H1 (cell line): ENCODE data around the gene SLC12A7. TPM values are rescaled to one million over a fixed set of nuclear protein-coding genes. Genes with fewer than 3 reads are reported as not detected.
A peak's percentile ranks its signal among the peaks of the same experiment; 100 is the strongest.

ENCODE experiments used
- CTCF ChIA-PET: fragments of 300-600 bp; sonication (Branson Sonifier 250); formaldehyde crosslinking; loops from one replicate; lab custom pipeline; 2021; ENCODE audit not compliant: partially characterized antibody; lab: Charles Lee
- POLR2A ChIA-PET: fragments of 300-600 bp; sonication (Branson Sonifier 250); formaldehyde crosslinking; loops from one replicate; lab custom pipeline; 2021; ENCODE audit warnings: inconsistent platforms; ENCODE audit not compliant: partially characterized antibody; lab: Charles Lee
- DNase-seq, 2 experiments: peaks; one replicate each; pipeline versions ENCODE4 v3.0.0 to v3.0.0-alpha.2; 2010 to 2022; ENCODE audit warnings: low spot score in 2 of 2, low read depth in 1 of 2, mixed read lengths in 1 of 2
- FAIRE-seq: peaks from 2 replicates; lab custom pipeline; 2011; peaks lifted over from hg19 to GRCh38; lab: Jason Lieb, UNC
- H2AFZ ChIP-seq: 2 replicates; pipeline ENCODE4 v1.8.1; 2012; ENCODE audit warnings: low read length, inconsistent platforms
- H2AK5ac ChIP-seq: 2 replicates; pipeline ENCODE4 v1.6.1; 2013; ENCODE audit warnings: low read depth, low read length
- H2BK120ac ChIP-seq: replicated peaks from 2 replicates; pipeline ENCODE3; 2013; ENCODE audit warnings: low read depth, low read length, inconsistent platforms
- H2BK12ac ChIP-seq: 2 replicates; pipeline ENCODE4 v1.6.1; 2013; ENCODE audit warnings: low read depth, low read length
- H2BK15ac ChIP-seq: 2 replicates; pipeline ENCODE4 v1.6.1; 2013; ENCODE audit warnings: low read length
- H2BK20ac ChIP-seq: 2 replicates; pipeline ENCODE4 v1.6.1; 2013; ENCODE audit warnings: low read length
- H2BK5ac ChIP-seq: 2 replicates; pipeline ENCODE4 v1.6.1; 2013; ENCODE audit warnings: low read depth, low read length
- H3K14ac ChIP-seq: 2 replicates; pipeline ENCODE4 v1.6.1; 2013; ENCODE audit warnings: inconsistent platforms; ENCODE audit not compliant: insufficient read length
- H3K18ac ChIP-seq: 2 replicates; pipeline ENCODE4 v1.6.1; 2013; ENCODE audit warnings: low read length; ENCODE audit errors: extremely low read depth
- H3K23ac ChIP-seq: 2 replicates; pipeline ENCODE4 v1.6.1; 2013; ENCODE audit warnings: inconsistent platforms; ENCODE audit not compliant: insufficient read length
- H3K23me2 ChIP-seq: 2 replicates; pipeline ENCODE4 v1.6.1; 2013; ENCODE audit warnings: low read depth, low read length
- H3K27ac ChIP-seq: 2 replicates; pipeline ENCODE4 v1.6.1; 2011; ENCODE audit warnings: low read depth, low read length, inconsistent platforms
- H3K27me3 ChIP-seq, 4 experiments: replicated peaks in 1 of 4; 1 replicate in 1 of 4; 2 replicates in 3 of 4; pipeline versions ENCODE4 v1.6.1 to v1.8.1; 2011 to 2013; ENCODE audit warnings: low read length in 3 of 4, mild to moderate bottlenecking in 3 of 4, inconsistent platforms in 2 of 4, mixed read lengths in 2 of 4, moderate library complexity in 1 of 4; ENCODE audit not compliant: control insufficient read depth in 3 of 4, insufficient read depth in 3 of 4; ENCODE audit errors: extremely low read depth in 1 of 4
- H3K36me3 ChIP-seq, 4 experiments: 2 replicates each; pipeline versions ENCODE4 v1.6.1 to v1.8.1; 2011 to 2013; ENCODE audit warnings: mild to moderate bottlenecking in 4 of 4, low read length in 3 of 4, moderate library complexity in 2 of 4, control low read depth in 1 of 4, inconsistent platforms in 1 of 4; ENCODE audit not compliant: insufficient read depth in 4 of 4, control insufficient read depth in 2 of 4
- H3K4ac ChIP-seq: replicated peaks from 2 replicates; pipeline ENCODE3; 2013; ENCODE audit warnings: low read length, low read depth, mixed read lengths, inconsistent platforms; ENCODE audit not compliant: insufficient read length
- H3K4me1 ChIP-seq, 4 experiments: replicated peaks in 1 of 4; 1 replicate in 1 of 4; 2 replicates in 3 of 4; pipeline versions ENCODE4 v1.6.1 to v1.8.1; 2011 to 2013; ENCODE audit warnings: low read length in 3 of 4, inconsistent platforms in 2 of 4, mixed read lengths in 1 of 4; ENCODE audit not compliant: insufficient read depth in 4 of 4, control insufficient read depth in 3 of 4
- H3K4me2 ChIP-seq, 2 experiments: 2 replicates each; pipeline versions ENCODE4 v1.6.1 to v1.8.1; 2011 to 2013; ENCODE audit warnings: low read depth in 2 of 2, low read length in 2 of 2, control low read depth in 1 of 2, inconsistent platforms in 1 of 2, mild to moderate bottlenecking in 1 of 2; ENCODE audit not compliant: insufficient read depth in 1 of 2
- H3K4me3 ChIP-seq, 4 experiments: fragments of 200-600, 300-600 bp in 1 of 4; sonication (generic), shearing (Covaris generic), sonication (Bioruptor Twin) in 1 of 4; 2 replicates each; pipeline versions ENCODE4 v1.5.1 to v1.8.1; 2011 to 2016; ENCODE audit warnings: low read length in 4 of 4, low read depth in 3 of 4, control low read depth in 2 of 4, inconsistent platforms in 2 of 4, mild to moderate bottlenecking in 2 of 4, mixed read lengths in 1 of 4, moderate library complexity in 1 of 4; ENCODE audit not compliant: insufficient read depth in 2 of 4; ENCODE audit errors: extremely low read depth in 1 of 4
- H3K56ac ChIP-seq: replicated peaks from 2 replicates; pipeline ENCODE3; 2013; ENCODE audit warnings: low read depth, mild to moderate bottlenecking, mixed read lengths, low read length, inconsistent platforms; ENCODE audit not compliant: insufficient read length
- H3K79me1 ChIP-seq: 2 replicates; pipeline ENCODE4 v1.6.1; 2013; ENCODE audit warnings: low read depth, low read length, control low read depth
- H3K79me2 ChIP-seq, 2 experiments: 2 replicates each; pipeline versions ENCODE4 v1.6.1 to v1.8.1; 2012 to 2013; ENCODE audit warnings: low read length in 2 of 2, mild to moderate bottlenecking in 2 of 2, inconsistent platforms in 1 of 2; ENCODE audit not compliant: insufficient read depth in 2 of 2, control insufficient read depth in 1 of 2
- H3K9ac ChIP-seq, 4 experiments: replicated peaks in 1 of 4; 1 replicate in 1 of 4; 2 replicates in 3 of 4; pipeline versions ENCODE4 v1.6.1 to v1.8.1; 2011 to 2013; ENCODE audit warnings: low read depth in 3 of 4, low read length in 3 of 4, control low read depth in 2 of 4, mild to moderate bottlenecking in 2 of 4, moderate library complexity in 2 of 4, inconsistent platforms in 1 of 4; ENCODE audit errors: extremely low read depth in 1 of 4
- H3K9me3 ChIP-seq, 2 experiments: 2 replicates each; pipeline versions ENCODE4 v1.6.1 to v1.8.1; 2012 to 2013; ENCODE audit warnings: mild to moderate bottlenecking in 2 of 2, moderate library complexity in 2 of 2, control low read depth in 1 of 2, inconsistent platforms in 1 of 2, low read depth in 1 of 2, low read length in 1 of 2, mixed read lengths in 1 of 2; ENCODE audit not compliant: insufficient read depth in 2 of 2
- H4K20me1 ChIP-seq, 2 experiments: replicated peaks in 1 of 2; 2 replicates each; pipeline versions ENCODE3 to v1.8.1; 2011 to 2013; ENCODE audit warnings: inconsistent platforms in 2 of 2, low read length in 2 of 2, mild to moderate bottlenecking in 1 of 2; ENCODE audit not compliant: insufficient read depth in 2 of 2, control insufficient read depth in 1 of 2
- H4K5ac ChIP-seq: 2 replicates; pipeline ENCODE4 v1.6.1; 2013; ENCODE audit warnings: low read length, low read depth, mixed read lengths, inconsistent platforms; ENCODE audit not compliant: insufficient read length
- H4K8ac ChIP-seq: 2 replicates; pipeline ENCODE4 v1.8.0; 2013; ENCODE audit warnings: mild to moderate bottlenecking, moderate library complexity, low read length, inconsistent platforms; ENCODE audit not compliant: insufficient read depth; ENCODE audit errors: extremely low read depth
- H4K91ac ChIP-seq: replicated peaks from 2 replicates; pipeline ENCODE3; 2013; ENCODE audit warnings: low read length, mixed read lengths, inconsistent platforms; ENCODE audit not compliant: insufficient read length
- CHD1 ChIP-seq: IDR thresholded peaks from 2 replicates; pipeline ENCODE4 v1.6.1; 2012; ENCODE audit warnings: low read depth, low read length, improper control_type of control experiment
- GABPA ChIP-seq: IDR thresholded peaks from 2 replicates; pipeline ENCODE4 v1.6.1; 2011; ENCODE audit warnings: mild to moderate bottlenecking, low read length, moderate library complexity, borderline replicate concordance; ENCODE audit not compliant: insufficient read depth
- KDM1A ChIP-seq: fragments of 200-600, 300-600 bp; sonication (generic); IDR thresholded peaks from 2 replicates; pipeline ENCODE4 v1.7.1; 2016; ENCODE audit warnings: mild to moderate bottlenecking, low read length, borderline replicate concordance
- MAFK ChIP-seq: IDR thresholded peaks from 2 replicates; pipeline ENCODE4 v1.6.1; 2012; ENCODE audit warnings: low read depth, mild to moderate bottlenecking, improper control_type of control experiment, low read length
- NANOG ChIP-seq: IDR thresholded peaks from 2 replicates; pipeline ENCODE4 v1.6.1; 2011; ENCODE audit warnings: low read length, low read depth, mild to moderate bottlenecking, inconsistent platforms; ENCODE audit not compliant: insufficient read depth, poor library complexity, severe bottlenecking
- RBBP5 ChIP-seq: IDR thresholded peaks from 2 replicates; pipeline ENCODE4 v1.7.1; 2012; ENCODE audit warnings: low read depth, mild to moderate bottlenecking, inconsistent platforms, low read length, moderate library complexity, borderline replicate concordance
- SAP30 ChIP-seq: fragments of 300-600 bp; sonication (generic); IDR thresholded peaks from 2 replicates; pipeline ENCODE4 v1.7.1; 2012; ENCODE audit warnings: low read length, moderate library complexity, mild to moderate bottlenecking, inconsistent platforms; ENCODE audit not compliant: insufficient read depth, insufficient replicate concordance
- SP1 ChIP-seq: IDR thresholded peaks from 2 replicates; pipeline ENCODE4 v1.6.1; 2011; ENCODE audit warnings: low read depth, low read length
- ZNF274 ChIP-seq: IDR thresholded peaks from 2 replicates; pipeline ENCODE4 v1.7.0; 2012; ENCODE audit warnings: low read length, borderline replicate concordance; ENCODE audit errors: extremely low read depth
- WGBS, 2 experiments: shearing (Covaris generic) in 1 of 2; methylation state at CpG; one replicate each; pipeline versions ENCODE4 v1.1.6 to v1.1.7; 2013 to 2015; ENCODE audit warnings: low lambda C conversion rate in 2 of 2, mixed read lengths in 2 of 2, inconsistent platforms in 1 of 2, low coverage in 1 of 2, missing lambda C conversion rate in 1 of 2; ENCODE audit not compliant: insufficient replicate concordance in 2 of 2, insufficient coverage in 1 of 2, insufficient read length in 1 of 2; ENCODE audit errors: extremely low coverage in 1 of 2, missing lambda C conversion rate in 1 of 2; 5-methylcytosine and 5-hydroxymethylcytosine counted together
- polyA plus RNA-seq, 7 experiments: library from polyadenylated mRNA; depleted of rRNA in 3 of 7; stranded (reverse) in 5 of 7; unstranded in 2 of 7; fragments of >200 nt in 5 of 7; fragments of 200-250 nt in 2 of 7; gene quantifications; 1 replicate in 5 of 7; 2 replicates in 1 of 7; 4 replicates in 1 of 7; pipeline versions ENCODE4 v1.2.1 to v1.2.3, GENCODE V29; 2011 to 2013; ENCODE audit warnings: missing spikeins in 2 of 7, mixed read lengths in 2 of 7
- total RNA-seq: library from RNA; stranded (reverse); fragmentation: NEBNext Ultra II Directional; extraction: Animal tissue kit (Norgen Biotek cat#: 25700); gene quantifications from 2 replicates; pipeline ENCODE4 v1.2.1, GENCODE V29; 2021

The SLC12A7 gene
- total and polyA plus RNA-seq, 2 of the 8 experiments (the other 6 are each of a cell fraction or from before 2014, with no cell fraction given): 23.5 to 39.7 TPM

GRCh38 chr5:1116109-1116740 is 4.4 kb upstream of the SLC12A7 start:
- CTCF ChIA-PET: interaction anchor here (0.9 to 1.7 kb wide), 6 partner anchors 8 to 52 kb away, joined by 3 to 5 read pairs (median 4); no protein-coding TSS in a partner anchor
- no peak for FAIRE-seq

More at GRCh38 chr5:1116109-1116740, 4.4 kb upstream of the SLC12A7 start:
- Histone ChIP-seq H3K79me1 (no peaks in the 10 kb centered on the region), H4K8ac (no peak overlapping the region; the same call in 1 of the 2 replicates), H2BK20ac (no peak overlapping the region), H3K9ac (no peak overlapping the region), H3K36me3 (no peaks in the 10 kb centered on the region), H3K79me2 (no peaks in the 10 kb centered on the region; a peak in 1 of 4 replicates), H3K9me3 (no peaks in the 10 kb centered on the region), H3K4me1 (peaks cover 0 to 10% (median 5%) of the 10 kb centered on the region in 4 experiments; a peak in 4 of 7 replicates), H4K91ac (no peak overlapping the region), H3K14ac (no peak overlapping the region), H3K27ac (no peak overlapping the region), H2BK120ac (no peak overlapping the region), H4K5ac (no peak overlapping the region), H4K20me1 (no peaks in the 10 kb centered on the region), H2BK5ac (no peak overlapping the region), H3K56ac (no peak overlapping the region), H2BK12ac (no peak overlapping the region), H2AK5ac (no peak overlapping the region), H3K4me3 (no peak overlapping the region), H3K18ac (no peak overlapping the region), H2BK15ac (peak overlapping the region; percentile 88; the same call in 1 of the 2 replicates), H3K27me3 (no peaks in the 10 kb centered on the region), H2AFZ (no peak overlapping the region), H3K23ac (no peak overlapping the region), H3K23me2 (no peaks in the 10 kb centered on the region; the same call in 1 of the 2 replicates), H3K4me2 (no peak overlapping the region), H3K4ac (no peak overlapping the region)
- WGBS, 2 experiments: 88% methylated on average over 18 of the region's 19 CpGs; no CpG with 5 or more reads in 1 of the 2 experiments
- POLR2A ChIA-PET: interaction anchor here (0.7 to 4.2 kb wide), 3 partner anchors 8 to 24 kb away, joined by 3 to 22 read pairs (median 3); no protein-coding TSS in a partner anchor
- DNase-seq: no peak
- no peak for TF ChIP-seq CHD1
- no peak for TF ChIP-seq SAP30
- no peak for TF ChIP-seq NANOG
- no peak for TF ChIP-seq ZNF274
- no peak for TF ChIP-seq MAFK
- TF ChIP-seq SP1: no peak
- TF ChIP-seq RBBP5: no peak
- TF ChIP-seq KDM1A: no peak
- TF ChIP-seq GABPA: no peak
